Spinal cord (tissue), 10 donors: ENCODE results near the gene RLN1. TPM values are rescaled to one million over a fixed set of nuclear protein-coding genes. Genes with fewer than 3 reads are reported as not detected.

Experiments
- DNase-seq, 6 donors: peaks; one replicate each; pipeline versions ENCODE4 v3.0.0 to v3.0.0-alpha.2; 2013 to 2015; ENCODE audit warnings: low spot score in 6 of 6, low read depth in 4 of 6
- H3K27ac ChIP-seq: one replicate; pipeline ENCODE4 v1.5.1; 2013; ENCODE audit warnings: low read depth, low read length, control low read depth
- H3K27me3 ChIP-seq: one replicate; pipeline ENCODE4 v1.6.1; 2013; ENCODE audit warnings: low read length; ENCODE audit not compliant: control insufficient read depth, insufficient read depth
- H3K36me3 ChIP-seq: one replicate; pipeline ENCODE4 v1.6.1; 2013; ENCODE audit warnings: low read length; ENCODE audit not compliant: control insufficient read depth, insufficient read depth
- H3K4me1 ChIP-seq: one replicate; pipeline ENCODE4 v1.6.1; 2013; ENCODE audit warnings: low read length; ENCODE audit not compliant: control insufficient read depth, insufficient read depth
- H3K4me3 ChIP-seq: one replicate; pipeline ENCODE4 v1.5.1; 2013; ENCODE audit warnings: low read depth, low read length, control low read depth
- H3K9me3 ChIP-seq: one replicate; pipeline ENCODE4 v1.6.1; 2013; ENCODE audit warnings: low read length; ENCODE audit not compliant: control insufficient read depth, insufficient read depth
- WGBS: methylation state at CpG from one replicate; pipeline ENCODE4 v1.1.5; 2013; ENCODE audit warnings: missing lambda C conversion rate; ENCODE audit not compliant: insufficient coverage; 5-methylcytosine and 5-hydroxymethylcytosine counted together
- polyA plus RNA-seq, 2 donors: library from polyadenylated mRNA; unstranded; fragments of 120-200 nt; gene quantifications; one replicate each; pipeline ENCODE4 v1.2.1, GENCODE V29; 2013; ENCODE audit not compliant: insufficient read length in 2 of 2
- small RNA-seq: library from RNA; depleted of rRNA; stranded (forward); fragments of <200 nt; gene quantifications from one replicate; pipeline ENCODE3, GENCODE V24; 2014; ENCODE audit warnings: low replicate concordance
- total RNA-seq, 2 donors: library from RNA; depleted of rRNA in 1 of 2; stranded (reverse); fragments of 120-200 nt in 1 of 2; fragments of >200 nt in 1 of 2; gene quantifications; one replicate each; pipeline versions ENCODE4 v1.2.3 to v1.2.4, GENCODE V29; 2013 to 2014
- donor health status: healthy.

Gene RLN1
- total and polyA plus RNA-seq, 4 donors, result 0.33 to 1.6 (median 0.53) TPM

GRCh38 chr9:5301544-5301943 lies 38.1 kb downstream of the RLN1 start:
- Histone ChIP-seq H3K27ac (no peak overlapping the region), H3K4me1 (peaks cover 4% of the 10 kb centered on the region)
- no CpG with 5 or more reads among the region's 4 CpGs for WGBS

DNA sequence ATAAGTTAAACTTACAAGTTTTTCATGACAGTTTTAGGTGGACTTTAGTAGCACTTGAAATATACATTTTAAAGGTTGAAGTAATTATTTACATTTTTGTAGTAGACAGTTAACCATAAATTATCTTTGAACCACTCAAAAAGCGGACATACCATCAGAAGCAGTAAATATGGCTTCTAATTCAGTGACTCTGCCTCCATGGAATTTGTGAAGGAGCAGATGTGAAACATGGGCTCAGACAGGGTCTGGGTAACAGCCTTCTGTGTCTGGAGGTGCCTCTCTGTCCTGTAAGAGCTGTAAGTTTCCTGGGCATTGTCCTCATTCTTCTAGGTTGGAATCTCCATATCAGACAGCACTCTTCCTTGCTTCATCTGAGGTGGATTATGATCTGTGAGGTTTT lies 47.5 kb downstream of the RLN1 start:
- 100% methylated on average over 1 of the region's 1 CpG for WGBS
- no peak overlapping the region for H3K4me3 ChIP-seq
- no peak overlapping the region for H3K27ac ChIP-seq
- no peak for DNase-seq
- no peaks in the 10 kb centered on the region for H3K36me3 ChIP-seq
- H3K9me3 ChIP-seq, result no peaks in the 10 kb centered on the region
- H3K4me1 ChIP-seq, result no peaks in the 10 kb centered on the region
- H3K27me3 ChIP-seq, result no peaks in the 10 kb centered on the region

More at GRCh38 chr9:5301544-5301943, 38.1 kb downstream of the RLN1 start:
- Histone ChIP-seq H3K27me3 (no peaks in the 10 kb centered on the region), H3K36me3 (no peaks in the 10 kb centered on the region), H3K4me3 (no peak overlapping the region), H3K9me3 (no peaks in the 10 kb centered on the region)
- DNase-seq, result no peak

- no peak overlapping the region for H3K27ac ChIP-seq
- DNase-seq, result no peak
- no peaks in the 10 kb centered on the region for H3K36me3 ChIP-seq
- no peaks in the 10 kb centered on the region for H3K27me3 ChIP-seq
- H3K4me1 ChIP-seq, result no peaks in the 10 kb centered on the region
- WGBS, result no CpG with 5 or more reads among the region's 1 CpG
- H3K4me3 ChIP-seq, result no peak overlapping the region
- no peaks in the 10 kb centered on the region for H3K9me3 ChIP-seq
Observed at GRCh38 chr9:5288591-5288990, 51.1 kb downstream of the RLN1 start.

GRCh38 chr9:5286262-5286661 lies 53.4 kb downstream of the RLN1 start:
- Histone ChIP-seq H3K27me3 (no peaks in the 10 kb centered on the region), H3K4me3 (no peak overlapping the region), H3K36me3 (no peaks in the 10 kb centered on the region), H3K27ac (no peak overlapping the region), H3K4me1 (no peaks in the 10 kb centered on the region), H3K9me3 (no peaks in the 10 kb centered on the region)
- no peak for DNase-seq

Small RNAs within 50 kb of the gene (small RNA-seq; reads per million reads assigned to genes)
- not detected for gene AL135786.1
- not detected for gene HMGN2P31

Other genes with a start within 250 kb of the RLN1 start
- not detected for gene INSL6, start 154.2 kb downstream of the RLN1 start, total RNA-seq
- under 1 TPM; 0.35 to 0.55 TPM for gene INSL6, start 154.2 kb downstream of the RLN1 start, polyA plus RNA-seq
- not detected for gene INSL4, start 108.5 kb downstream of the RLN1 start, total RNA-seq
- gene INSL4, start 108.5 kb downstream of the RLN1 start, polyA plus RNA-seq, result not detected
- under 1 TPM in 1 of 2 donors, not detected in 1; 0.66 TPM for gene RLN2, start 35.2 kb downstream of the RLN1 start, total RNA-seq
- gene RLN2, start 35.2 kb downstream of the RLN1 start, polyA plus RNA-seq, result 1 to 10 TPM in 1 of 2 donors, under 1 TPM in 1; 0.59 to 1.3 TPM
- gene PLGRKT, start 98.0 kb upstream of the RLN1 start, total RNA-seq, result 10 to 100 TPM; 22.5 to 30.6 TPM
- gene PLGRKT, start 98.0 kb upstream of the RLN1 start, polyA plus RNA-seq, result 10 to 100 TPM; 28.9 to 32.3 TPM
- 1 to 10 TPM; 1.4 to 2.8 TPM for gene CD274, start 110.7 kb upstream of the RLN1 start, total RNA-seq
- gene CD274, start 110.7 kb upstream of the RLN1 start, polyA plus RNA-seq, result 1 to 10 TPM; 1.4 to 2.3 TPM
- gene PDCD1LG2, start 170.7 kb upstream of the RLN1 start, total RNA-seq, result under 1 TPM; 0.22 to 0.50 TPM
- under 1 TPM; 0.18 to 0.32 TPM for gene PDCD1LG2, start 170.7 kb upstream of the RLN1 start, polyA plus RNA-seq